Thoracic aorta (tissue), 2 donors: ENCODE results near the gene PBX2. TPM values are rescaled to one million over a fixed set of nuclear protein-coding genes. Genes with fewer than 3 reads are reported as not detected.

Source experiments
- ATAC-seq: fragments of 150-250 bp; one replicate; pipeline ENCODE4 v1.8.0; 2017; ENCODE audit warnings: low read depth; ENCODE audit not compliant: insufficient number of reproducible peaks, low FRiP score
- DNase-seq: peaks from one replicate; pipeline ENCODE4 v3.0.0-alpha.2; 2020; ENCODE audit warnings: low spot score
- H3K27ac ChIP-seq, 2 donors: fragments of 200-600 bp; sonication (generic); 1 replicate in 1 of 2; 2 replicates in 1 of 2; pipeline ENCODE4 v1.5.1; 2016; ENCODE audit warnings: mild to moderate bottlenecking in 2 of 2, moderate library complexity in 2 of 2
- H3K27me3 ChIP-seq: fragments of 200-600 bp; sonication (generic); replicated peaks from 2 replicates; pipeline ENCODE4 v1.6.0; 2016; ENCODE audit warnings: mild to moderate bottlenecking; ENCODE audit not compliant: insufficient read depth
- H3K36me3 ChIP-seq: fragments of 200-600 bp; sonication (generic); one replicate; pipeline ENCODE4 v1.5.1; 2016
- H3K4me1 ChIP-seq, 2 donors: fragments of 200-600 bp; sonication (generic); 1 replicate in 1 of 2; 2 replicates in 1 of 2; pipeline versions ENCODE4 v1.5.1 to v1.6.0; 2016; ENCODE audit warnings: low read depth in 2 of 2, mild to moderate bottlenecking in 1 of 2; ENCODE audit not compliant: control insufficient read depth in 1 of 2
- H3K4me3 ChIP-seq: fragments of 200-600 bp; sonication (generic); 2 replicates; pipeline ENCODE4 v1.5.1; 2016; ENCODE audit warnings: mild to moderate bottlenecking
- H3K9me3 ChIP-seq: fragments of 200-600 bp; sonication (generic); 2 replicates; pipeline ENCODE4 v1.5.1; 2016
- total RNA-seq, 2 donors: library from RNA; depleted of rRNA; stranded (reverse); fragments of >200 nt; gene quantifications; one replicate each; pipeline versions ENCODE4 v1.1.0 to v1.2.3, GENCODE V29; 2016
- TF ChIP-seq, protein P1 (sequence below): fragments of 200-600 bp; sonication (generic); IDR thresholded peaks from one replicate; pipeline ENCODE4 v1.5.1; 2019; ENCODE audit warnings: antibody characterized with exemption

PBX2 gene
- total RNA-seq, 2 donors from 2014 or later, result 35.7 to 59.4 TPM

- Histone ChIP-seq H3K27ac (no peak overlapping the region), H3K9me3 (no peaks in the 10 kb centered on the region), H3K4me1 (peaks cover 4 to 19% of the 10 kb centered on the region in 2 donors), H3K4me3 (no peak overlapping the region), H3K27me3 (no peaks in the 10 kb centered on the region), H3K36me3 (peaks cover 11% of the 10 kb centered on the region)
- TF ChIP-seq, protein P1, sequence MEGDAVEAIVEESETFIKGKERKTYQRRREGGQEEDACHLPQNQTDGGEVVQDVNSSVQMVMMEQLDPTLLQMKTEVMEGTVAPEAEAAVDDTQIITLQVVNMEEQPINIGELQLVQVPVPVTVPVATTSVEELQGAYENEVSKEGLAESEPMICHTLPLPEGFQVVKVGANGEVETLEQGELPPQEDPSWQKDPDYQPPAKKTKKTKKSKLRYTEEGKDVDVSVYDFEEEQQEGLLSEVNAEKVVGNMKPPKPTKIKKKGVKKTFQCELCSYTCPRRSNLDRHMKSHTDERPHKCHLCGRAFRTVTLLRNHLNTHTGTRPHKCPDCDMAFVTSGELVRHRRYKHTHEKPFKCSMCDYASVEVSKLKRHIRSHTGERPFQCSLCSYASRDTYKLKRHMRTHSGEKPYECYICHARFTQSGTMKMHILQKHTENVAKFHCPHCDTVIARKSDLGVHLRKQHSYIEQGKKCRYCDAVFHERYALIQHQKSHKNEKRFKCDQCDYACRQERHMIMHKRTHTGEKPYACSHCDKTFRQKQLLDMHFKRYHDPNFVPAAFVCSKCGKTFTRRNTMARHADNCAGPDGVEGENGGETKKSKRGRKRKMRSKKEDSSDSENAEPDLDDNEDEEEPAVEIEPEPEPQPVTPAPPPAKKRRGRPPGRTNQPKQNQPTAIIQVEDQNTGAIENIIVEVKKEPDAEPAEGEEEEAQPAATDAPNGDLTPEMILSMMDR, result no peak
- ATAC-seq, result no peak
- no peak for DNase-seq
Observed at GRCh38 chr6:32158052-32158451, 31.9 kb downstream of the PBX2 start.

DNA sequence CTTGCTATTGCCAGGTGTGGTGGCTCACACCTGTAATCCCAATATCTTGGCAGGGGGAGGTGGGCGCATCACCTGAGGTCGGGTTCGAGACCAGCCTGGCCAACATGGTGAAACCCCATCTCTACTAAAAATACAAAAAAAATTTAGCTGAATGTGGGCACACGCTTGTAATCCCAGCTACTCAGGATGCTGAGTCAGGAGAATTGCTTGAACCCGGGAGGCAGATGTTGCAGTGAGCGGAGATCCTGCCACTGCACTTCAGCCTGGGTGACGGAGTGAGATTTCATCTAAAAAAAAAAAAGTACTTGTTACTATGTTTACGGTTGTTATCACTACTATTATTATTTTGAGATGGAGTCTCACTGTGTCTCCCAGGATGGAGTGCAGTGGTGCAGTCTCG, 33.1 kb downstream of the PBX2 start:
- ATAC-seq, result no peak
- no peaks in the 10 kb centered on the region for H3K9me3 ChIP-seq
- H3K4me1 ChIP-seq, result peaks cover 11 to 30% of the 10 kb centered on the region in 2 donors
- H3K27me3 ChIP-seq, result no peaks in the 10 kb centered on the region
- H3K27ac ChIP-seq, result no peak overlapping the region
- H3K36me3 ChIP-seq, result peaks cover 11% of the 10 kb centered on the region
- H3K4me3 ChIP-seq, result no peak overlapping the region
- DNase-seq, result no peak
- TF ChIP-seq, protein P1, result no peak

- peak; percentile 41 for ATAC-seq
Observed at GRCh38 chr6:32154514-32155161, 35.4 kb downstream of the PBX2 start.

DNA sequence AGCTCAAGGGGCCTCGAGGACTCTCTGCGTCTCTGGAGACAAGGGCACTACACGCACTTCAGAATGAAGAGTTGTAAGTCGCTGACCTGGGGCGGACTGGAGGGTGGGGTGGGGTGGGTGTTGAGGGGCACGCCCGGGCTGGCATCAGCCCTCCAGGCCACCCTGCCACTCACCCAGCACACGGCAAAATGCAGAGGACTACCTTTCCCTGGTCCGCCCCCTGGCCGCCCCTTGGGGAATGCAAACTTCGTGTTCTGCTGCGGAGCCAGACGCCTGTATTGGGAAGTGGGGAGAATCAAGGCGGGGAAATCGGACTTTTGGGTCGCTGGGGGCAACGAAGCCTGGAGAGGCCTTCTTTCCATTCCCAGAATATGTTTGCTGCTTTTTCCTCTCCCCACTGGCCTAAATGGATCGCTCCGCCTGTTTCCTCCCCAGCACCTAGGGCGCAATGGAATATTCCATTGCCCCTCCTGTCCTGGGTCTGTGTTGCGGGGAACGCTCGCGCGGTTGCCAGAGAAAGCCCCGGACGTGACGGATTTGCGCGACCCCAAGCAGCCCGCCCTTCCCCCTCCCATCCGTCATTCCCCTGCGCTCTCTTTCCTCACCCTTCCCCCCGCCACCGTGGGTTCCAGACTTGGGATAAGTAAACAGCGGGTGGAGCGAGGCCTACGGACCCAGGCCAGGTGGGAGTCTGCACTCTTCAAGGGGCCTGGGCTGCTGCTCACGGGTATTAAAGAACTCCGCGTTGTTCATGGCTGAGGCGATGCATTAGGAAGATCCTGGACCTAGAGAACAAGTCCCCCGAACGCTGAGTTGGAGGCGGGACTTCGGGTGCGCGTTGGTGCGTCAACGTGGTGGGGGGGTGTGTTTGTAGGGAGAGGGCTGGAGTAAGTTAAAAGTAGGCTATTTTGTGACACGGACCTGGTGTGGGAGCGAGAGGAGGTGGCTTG, 36.2 kb downstream of the PBX2 start, which contains the start of gene PPT2:
PPT2 (plus strand) TSS at position 578 of the 950 bp plus-strand sequence. CDS start 454 bp downstream, outside the sequence.
- H3K4me3 ChIP-seq, result peak within 1 kb of the TSS; percentile 94
- TF ChIP-seq, protein P1, result no peak
- peaks cover 19 to 51% of the 10 kb centered on the region in 2 donors for H3K4me1 ChIP-seq
- ATAC-seq, result peak; percentile 62
- H3K27me3 ChIP-seq, result no peaks in the 10 kb centered on the region
- peak; percentile 75 for DNase-seq
- peak within 1 kb of the TSS; percentile 94 to 96 for H3K27ac ChIP-seq
- no peaks in the 10 kb centered on the region for H3K9me3 ChIP-seq
- H3K36me3 ChIP-seq, result peaks cover 11% of the 10 kb centered on the region

More at GRCh38 chr6:32154514-32155161, 35.4 kb downstream of the PBX2 start:
- H3K27me3 ChIP-seq, result no peaks in the 10 kb centered on the region
- H3K27ac ChIP-seq, result peak overlapping the region; percentile 94 to 96
- H3K4me1 ChIP-seq, result peaks cover 19 to 47% of the 10 kb centered on the region in 2 donors
- TF ChIP-seq, protein P1, result peak; percentile 63
- DNase-seq, result peak; percentile 29
- no peaks in the 10 kb centered on the region for H3K9me3 ChIP-seq
- H3K4me3 ChIP-seq, result peak overlapping the region; percentile 94
- peaks cover 11% of the 10 kb centered on the region for H3K36me3 ChIP-seq
